GM12878 (cell line): ENCODE measurements around the gene CNTLN. TPM values are rescaled to one million over a fixed set of nuclear protein-coding genes. Genes with fewer than 3 reads are reported as not detected.

Experiments
- ATAC-seq: fragments of 200-7000 bp; cut with Tn5 transposase; 3 replicates; pipeline ENCODE4 v1.9.1; 2020; ENCODE audit warnings: mild to moderate bottlenecking, moderate library complexity
- BruUV-seq: library from RNA; stranded (reverse); fragments of 400-500 nt; replicated peaks from 2 replicates; lab custom pipeline; 2021; lab: Mats Ljungman, UMichigan
- CTCF ChIA-PET: fragments of 300-600 bp; sonication (Branson Sonifier 250); formaldehyde crosslinking; extraction: SDS; loops from one replicate; lab custom pipeline; 2021; ENCODE audit warnings: inconsistent platforms; lab: Yijun Ruan, JAX
- POLR2A ChIA-PET: fragments of 350-600 bp; formaldehyde crosslinking; extraction: SDS; loops from one replicate; lab custom pipeline; 2021; ENCODE audit warnings: inconsistent platforms; lab: Charles Lee
- RAD21 ChIA-PET: fragments of 300-600 bp; sonication (Branson Sonifier 250); formaldehyde crosslinking; loops from one replicate; lab custom pipeline; 2023; ENCODE audit warnings: antibody characterized with exemption; ENCODE audit not compliant: unreplicated experiment; lab: Charles Lee
- SMC1A ChIA-PET: fragments of 300-600 bp; sonication (Branson Sonifier 250); formaldehyde crosslinking; loops from one replicate; lab custom pipeline; 2023; ENCODE audit not compliant: unreplicated experiment, uncharacterized antibody; lab: Charles Lee
- DNase-seq: peaks from one replicate; pipeline ENCODE4 v3.0.0-alpha.2; 2011; ENCODE audit warnings: low read depth, low spot score
- FAIRE-seq: peaks from 3 replicates; lab custom pipeline; 2011; peaks lifted over from hg19 to GRCh38; lab: Jason Lieb, UNC
- H2AFZ ChIP-seq: 2 replicates; pipeline ENCODE4 v1.6.0; 2011; ENCODE audit warnings: low read depth, low read length, control low read depth; ENCODE audit not compliant: control insufficient read depth
- H3K27ac ChIP-seq: 2 replicates; pipeline ENCODE4 v1.5.1; 2011; ENCODE audit warnings: control low read depth; ENCODE audit not compliant: control insufficient read depth, insufficient read depth
- H3K27me3 ChIP-seq, 2 experiments: replicated peaks in 1 of 2; 2 replicates each; pipeline versions ENCODE4 v1.6.0 to v1.6.1; 2011; ENCODE audit warnings: low read length in 1 of 2; ENCODE audit not compliant: control insufficient read depth in 2 of 2, insufficient read depth in 2 of 2
- H3K36me3 ChIP-seq, 2 experiments: 2 replicates each; pipeline ENCODE4 v1.5.1; 2011; ENCODE audit warnings: low read length in 1 of 2; ENCODE audit not compliant: control insufficient read depth in 2 of 2, insufficient read depth in 2 of 2
- H3K4me1 ChIP-seq: 2 replicates; pipeline ENCODE4 v1.6.1; 2011; ENCODE audit warnings: mild to moderate bottlenecking, low read length, moderate library complexity, mixed read lengths; ENCODE audit not compliant: control insufficient read depth, insufficient read depth
- H3K4me2 ChIP-seq: 2 replicates; pipeline ENCODE4 v1.6.0; 2011; ENCODE audit warnings: control low read depth; ENCODE audit not compliant: control insufficient read depth, insufficient read depth
- H3K4me3 ChIP-seq: fragments of 200-600 bp; sonication (generic); 2 replicates; pipeline ENCODE4 v1.5.1; 2016
- H3K79me2 ChIP-seq: 2 replicates; pipeline ENCODE4 v1.6.0; 2011; ENCODE audit warnings: low read length; ENCODE audit not compliant: control insufficient read depth, insufficient read depth
- H3K9ac ChIP-seq: 2 replicates; pipeline ENCODE4 v1.8.0; 2011; ENCODE audit warnings: low read length, control low read depth, mixed read lengths; ENCODE audit not compliant: control insufficient read depth, insufficient read depth
- H3K9me3 ChIP-seq: replicated peaks from 3 replicates; pipeline ENCODE4 v1.5.1; 2011; ENCODE audit warnings: mild to moderate bottlenecking, low read length; ENCODE audit not compliant: control insufficient read depth, insufficient read depth
- H4K20me1 ChIP-seq: 2 replicates; pipeline ENCODE4 v1.6.0; 2011; ENCODE audit not compliant: control insufficient read depth, insufficient read depth
- CBX5 ChIP-seq: sonication (generic); IDR thresholded peaks from 2 replicates; pipeline ENCODE4 v1.6.1; 2016; ENCODE audit warnings: low read depth, moderate library complexity, mild to moderate bottlenecking, inconsistent platforms
- JUND ChIP-seq: IDR thresholded peaks from 2 replicates; pipeline ENCODE4 v1.6.1; 2012; ENCODE audit warnings: low read depth, mild to moderate bottlenecking, low read length, improper control_type of control experiment, moderate library complexity
- MTA2 ChIP-seq: fragments of 450-650 bp; IDR thresholded peaks from 2 replicates; pipeline ENCODE4 v1.6.1; 2016; ENCODE audit warnings: low read depth, mild to moderate bottlenecking, moderate library complexity
- RB1 ChIP-seq: fragments of 450-650 bp; formaldehyde crosslinking; IDR thresholded peaks from 2 replicates; pipeline ENCODE4 v1.6.1; 2017; ENCODE audit warnings: mild to moderate bottlenecking, borderline replicate concordance
- RUNX3 ChIP-seq: IDR thresholded peaks from 2 replicates; pipeline ENCODE4 v1.6.1; 2012; ENCODE audit warnings: low read length, inconsistent platforms
- TCF7 ChIP-seq: IDR thresholded peaks from 2 replicates; pipeline ENCODE4 v1.6.1; 2014; ENCODE audit warnings: antibody characterized with exemption, borderline replicate concordance
- ZBTB11 ChIP-seq: fragments of 450-650 bp; formaldehyde crosslinking; IDR thresholded peaks from 2 replicates; pipeline ENCODE4 v1.5.0; 2022; ENCODE audit warnings: mild to moderate bottlenecking, missing genetic modification characterization
- in situ Hi-C: fragments of 300-500 bp; cut with MboI; formaldehyde crosslinking; loops from 9 replicates; pipeline ENCODE4 v1.14.3; 2018; ENCODE audit warnings: mixed read lengths
- intact Hi-C: fragments of 100-400 bp; cut with micrococcal nuclease; formaldehyde crosslinking; loops from one replicate; pipeline ENCODE4 v1.14.2; 2022; ENCODE audit not compliant: unreplicated experiment
- polyA plus RNA-seq, 11 experiments: library from polyadenylated mRNA; depleted of rRNA in 4 of 11; unstranded in 6 of 11; stranded (reverse) in 5 of 11; fragments of >200 nt; fragmentation: Nextera tagmentation in 4 of 11; fragmentation: Illumina TruSeq in 1 of 11; extraction: Ambion mirVana in 4 of 11; extraction: Trizol in 1 of 11; gene quantifications; 1 replicate in 1 of 11; 2 replicates in 10 of 11; pipeline versions ENCODE4 v1.2.1 to v1.2.3, GENCODE V29; 2011 to 2016; ENCODE audit warnings: inconsistent platforms in 2 of 11, missing spikeins in 2 of 11, low read depth in 1 of 11
- total RNA-seq, 4 experiments: library from RNA; depleted of rRNA in 3 of 4; stranded (reverse); fragments of >200 nt in 3 of 4; fragmentation: Illumina TruSeq in 1 of 4; extraction: Trizol in 1 of 4; gene quantifications; 2 replicates each; pipeline versions ENCODE4 v1.2.1 to v1.2.3, GENCODE V29; 2013 to 2021
- TF ChIP-seq, protein P1 (sequence below): IDR thresholded peaks from 2 replicates; pipeline ENCODE4 v1.6.1; 2012; ENCODE audit warnings: improper control_type of control experiment, low read depth, low read length; ENCODE audit not compliant: insufficient replicate concordance

The CNTLN gene
- total and polyA plus RNA-seq, 10 of the 15 experiments (the other 5 are each of a cell fraction or from before 2014, with no cell fraction given), result 0.01 to 7.0 (median 0.03) TPM; not detected in 4

DNA sequence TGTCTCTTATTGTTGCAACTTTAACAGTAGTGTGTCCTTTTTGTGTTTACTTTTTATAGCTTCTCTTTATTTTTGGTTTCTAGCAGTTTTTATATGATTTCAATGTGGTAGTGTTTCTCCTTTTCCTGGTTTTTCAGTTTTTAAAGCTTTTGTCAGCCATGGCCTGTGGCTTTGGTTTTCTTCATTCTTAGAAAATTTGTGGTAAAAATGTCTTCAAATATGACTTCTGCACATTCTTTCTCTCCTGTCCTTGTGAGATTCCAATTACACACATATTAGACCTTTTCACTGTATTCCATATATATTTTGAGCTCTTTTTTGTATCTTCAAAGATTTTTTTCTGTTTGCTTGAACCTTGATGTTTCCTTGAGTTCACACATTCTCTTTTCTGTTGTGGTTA lies 180.5 kb downstream of the CNTLN start:
- Histone ChIP-seq H3K27me3 (no peaks in the 10 kb centered on the region), H3K36me3 (no peaks in the 10 kb centered on the region), H3K4me2 (no peak overlapping the region), H2AFZ (no peak overlapping the region), H4K20me1 (no peaks in the 10 kb centered on the region), H3K79me2 (no peaks in the 10 kb centered on the region), H3K4me1 (no peaks in the 10 kb centered on the region), H3K9me3 (no peaks in the 10 kb centered on the region), H3K4me3 (no peak overlapping the region), H3K27ac (no peak overlapping the region), H3K9ac (no peak overlapping the region)
- no peak for TF ChIP-seq JUND
- no peak for TF ChIP-seq RUNX3
- TF ChIP-seq, protein P1, sequence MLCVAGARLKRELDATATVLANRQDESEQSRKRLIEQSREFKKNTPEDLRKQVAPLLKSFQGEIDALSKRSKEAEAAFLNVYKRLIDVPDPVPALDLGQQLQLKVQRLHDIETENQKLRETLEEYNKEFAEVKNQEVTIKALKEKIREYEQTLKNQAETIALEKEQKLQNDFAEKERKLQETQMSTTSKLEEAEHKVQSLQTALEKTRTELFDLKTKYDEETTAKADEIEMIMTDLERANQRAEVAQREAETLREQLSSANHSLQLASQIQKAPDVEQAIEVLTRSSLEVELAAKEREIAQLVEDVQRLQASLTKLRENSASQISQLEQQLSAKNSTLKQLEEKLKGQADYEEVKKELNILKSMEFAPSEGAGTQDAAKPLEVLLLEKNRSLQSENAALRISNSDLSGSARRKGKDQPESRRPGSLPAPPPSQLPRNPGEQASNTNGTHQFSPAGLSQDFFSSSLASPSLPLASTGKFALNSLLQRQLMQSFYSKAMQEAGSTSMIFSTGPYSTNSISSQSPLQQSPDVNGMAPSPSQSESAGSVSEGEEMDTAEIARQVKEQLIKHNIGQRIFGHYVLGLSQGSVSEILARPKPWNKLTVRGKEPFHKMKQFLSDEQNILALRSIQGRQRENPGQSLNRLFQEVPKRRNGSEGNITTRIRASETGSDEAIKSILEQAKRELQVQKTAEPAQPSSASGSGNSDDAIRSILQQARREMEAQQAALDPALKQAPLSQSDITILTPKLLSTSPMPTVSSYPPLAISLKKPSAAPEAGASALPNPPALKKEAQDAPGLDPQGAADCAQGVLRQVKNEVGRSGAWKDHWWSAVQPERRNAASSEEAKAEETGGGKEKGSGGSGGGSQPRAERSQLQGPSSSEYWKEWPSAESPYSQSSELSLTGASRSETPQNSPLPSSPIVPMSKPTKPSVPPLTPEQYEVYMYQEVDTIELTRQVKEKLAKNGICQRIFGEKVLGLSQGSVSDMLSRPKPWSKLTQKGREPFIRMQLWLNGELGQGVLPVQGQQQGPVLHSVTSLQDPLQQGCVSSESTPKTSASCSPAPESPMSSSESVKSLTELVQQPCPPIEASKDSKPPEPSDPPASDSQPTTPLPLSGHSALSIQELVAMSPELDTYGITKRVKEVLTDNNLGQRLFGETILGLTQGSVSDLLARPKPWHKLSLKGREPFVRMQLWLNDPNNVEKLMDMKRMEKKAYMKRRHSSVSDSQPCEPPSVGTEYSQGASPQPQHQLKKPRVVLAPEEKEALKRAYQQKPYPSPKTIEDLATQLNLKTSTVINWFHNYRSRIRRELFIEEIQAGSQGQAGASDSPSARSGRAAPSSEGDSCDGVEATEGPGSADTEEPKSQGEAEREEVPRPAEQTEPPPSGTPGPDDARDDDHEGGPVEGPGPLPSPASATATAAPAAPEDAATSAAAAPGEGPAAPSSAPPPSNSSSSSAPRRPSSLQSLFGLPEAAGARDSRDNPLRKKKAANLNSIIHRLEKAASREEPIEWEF, result no peak
- TF ChIP-seq ZBTB11, result no peak
- no peak for TF ChIP-seq TCF7
- no peak for TF ChIP-seq MTA2
- TF ChIP-seq CBX5, result no peak
- no peak for TF ChIP-seq RB1
- DNase-seq (no peak), FAIRE-seq (no peak), ATAC-seq (no peak)
- CTCF ChIA-PET, result no interaction called here
- in situ Hi-C loops, result no loop called here
- POLR2A ChIA-PET, result no interaction called here
- BruUV-seq, result no TSS peak
- intact Hi-C loops, result no loop called here
- SMC1A ChIA-PET, result no interaction called here
- RAD21 ChIA-PET, result no interaction called here
